Measurements from ENCODE around the gene ZNF106.

Gene ZNF106

DNA sequence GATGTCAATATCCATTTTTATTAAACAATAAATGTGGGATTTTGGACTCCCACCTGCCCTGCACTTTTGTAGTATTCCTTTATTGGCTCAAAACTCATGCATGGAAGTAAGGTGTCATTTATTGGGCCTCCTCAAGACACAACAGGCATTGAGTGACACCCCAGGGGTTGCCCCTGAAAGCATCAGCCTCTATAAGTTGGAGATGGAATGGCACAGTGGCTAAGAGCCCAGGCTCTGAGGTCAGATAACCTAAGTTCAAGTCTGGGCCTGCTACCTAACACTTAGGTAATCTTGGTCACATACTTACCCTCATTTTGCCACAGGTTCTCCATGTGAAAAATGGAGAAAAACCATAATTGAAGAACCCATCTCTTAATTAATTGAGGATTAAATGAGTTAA, 127.0 kb downstream of the ZNF106 start:
- TF ChIP-seq, protein P1, sequence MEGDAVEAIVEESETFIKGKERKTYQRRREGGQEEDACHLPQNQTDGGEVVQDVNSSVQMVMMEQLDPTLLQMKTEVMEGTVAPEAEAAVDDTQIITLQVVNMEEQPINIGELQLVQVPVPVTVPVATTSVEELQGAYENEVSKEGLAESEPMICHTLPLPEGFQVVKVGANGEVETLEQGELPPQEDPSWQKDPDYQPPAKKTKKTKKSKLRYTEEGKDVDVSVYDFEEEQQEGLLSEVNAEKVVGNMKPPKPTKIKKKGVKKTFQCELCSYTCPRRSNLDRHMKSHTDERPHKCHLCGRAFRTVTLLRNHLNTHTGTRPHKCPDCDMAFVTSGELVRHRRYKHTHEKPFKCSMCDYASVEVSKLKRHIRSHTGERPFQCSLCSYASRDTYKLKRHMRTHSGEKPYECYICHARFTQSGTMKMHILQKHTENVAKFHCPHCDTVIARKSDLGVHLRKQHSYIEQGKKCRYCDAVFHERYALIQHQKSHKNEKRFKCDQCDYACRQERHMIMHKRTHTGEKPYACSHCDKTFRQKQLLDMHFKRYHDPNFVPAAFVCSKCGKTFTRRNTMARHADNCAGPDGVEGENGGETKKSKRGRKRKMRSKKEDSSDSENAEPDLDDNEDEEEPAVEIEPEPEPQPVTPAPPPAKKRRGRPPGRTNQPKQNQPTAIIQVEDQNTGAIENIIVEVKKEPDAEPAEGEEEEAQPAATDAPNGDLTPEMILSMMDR (IDR thresholded peaks at IDR 0.05; ENCODE audit: borderline replicate concordance, insufficient read depth, low read depth, low read length): no peak
- H3K4me3 ChIP-seq (ENCODE audit: low read depth, low read length): no peak overlapping the region

DNA sequence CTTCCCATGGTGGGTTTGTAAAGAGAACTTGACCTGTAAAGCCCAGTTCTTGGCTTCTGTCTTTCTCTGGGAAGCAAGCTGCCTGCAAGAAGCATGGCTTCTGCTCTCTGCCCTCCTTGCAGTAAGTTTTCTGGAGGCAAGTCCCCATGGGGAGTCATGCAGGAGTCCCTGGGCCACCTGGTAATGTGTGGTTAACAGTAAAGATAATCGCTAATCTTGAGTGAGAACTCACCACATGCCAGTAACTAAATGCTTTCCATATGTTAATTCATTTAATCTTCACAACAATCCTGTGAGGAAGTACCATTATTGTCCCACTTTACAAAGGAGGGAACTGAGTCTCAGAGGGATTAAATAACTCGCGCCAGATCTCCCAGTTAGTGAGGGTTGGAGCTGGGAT, 127.5 kb downstream of the ZNF106 start:
- TF ChIP-seq, protein P1 (IDR thresholded peaks at IDR 0.05; ENCODE audit: borderline replicate concordance, insufficient read depth, low read depth, low read length): no peak

More for the DNA sequence above, 127.5 kb downstream of the ZNF106 start:
- H3K4me3 ChIP-seq (ENCODE audit: low read depth, low read length): no peak overlapping the region

All from GM12875 (cell line).